Measurements from ENCODE around the gene INPP5A. TPM values are rescaled to one million over a fixed set of nuclear protein-coding genes. Genes with fewer than 3 reads are reported as not detected.
A peak's percentile ranks its signal among the peaks of the same experiment; 100 is the strongest.

Gene INPP5A
- total and polyA plus RNA-seq, 2 of the 13 experiments (the other 11 are each of a cell fraction or from before 2014, with no cell fraction given): 17.5 to 37.9 TPM

DNA sequence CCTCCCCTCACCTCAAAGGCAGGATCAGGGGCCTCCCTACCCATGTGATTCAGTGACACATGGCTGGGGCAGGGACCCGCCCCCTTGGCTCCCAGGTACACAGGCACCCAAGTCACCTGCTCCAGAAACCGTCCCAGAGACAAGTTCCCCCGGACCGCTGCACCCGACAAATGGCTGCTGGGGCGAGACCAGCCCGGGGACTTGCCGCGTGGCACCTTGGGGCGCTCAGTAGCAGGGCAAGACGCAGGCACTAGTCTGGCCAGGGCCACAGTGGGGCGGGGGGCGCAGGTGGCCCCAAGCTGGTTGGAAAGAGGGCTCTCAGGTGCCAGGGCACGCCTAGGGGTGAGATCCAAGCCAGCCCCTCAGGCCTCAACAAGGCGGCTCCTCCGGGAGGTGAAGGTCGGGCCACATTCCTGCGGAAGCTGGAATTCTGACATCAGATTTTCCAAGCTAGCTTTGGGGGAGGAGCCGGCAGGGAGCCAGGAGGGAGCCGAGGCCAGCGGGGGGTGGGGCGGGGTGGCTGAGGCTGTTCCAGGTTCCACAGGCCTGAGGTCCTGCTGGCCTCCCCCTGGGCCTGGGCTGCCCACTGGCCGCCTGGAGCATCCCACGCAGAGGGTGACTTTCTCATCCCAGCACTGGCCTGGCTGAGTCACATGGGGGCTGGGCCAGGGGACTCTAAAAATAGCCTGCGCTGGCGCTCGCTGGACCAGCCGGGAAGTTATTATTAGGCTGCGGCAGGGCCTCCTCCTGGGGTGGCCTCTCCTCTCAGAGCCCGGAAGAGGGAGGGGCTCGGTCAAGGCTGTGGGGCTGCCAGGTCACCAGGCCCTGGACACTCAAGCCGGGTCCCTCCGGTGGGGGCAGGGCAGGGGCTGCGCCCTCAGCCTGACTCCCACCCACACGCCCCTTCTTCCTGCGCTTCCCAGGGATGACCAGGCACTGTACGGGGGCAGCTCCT lies 20.5 kb upstream of the INPP5A start (continued):
- TF ChIP-seq, protein P1, sequence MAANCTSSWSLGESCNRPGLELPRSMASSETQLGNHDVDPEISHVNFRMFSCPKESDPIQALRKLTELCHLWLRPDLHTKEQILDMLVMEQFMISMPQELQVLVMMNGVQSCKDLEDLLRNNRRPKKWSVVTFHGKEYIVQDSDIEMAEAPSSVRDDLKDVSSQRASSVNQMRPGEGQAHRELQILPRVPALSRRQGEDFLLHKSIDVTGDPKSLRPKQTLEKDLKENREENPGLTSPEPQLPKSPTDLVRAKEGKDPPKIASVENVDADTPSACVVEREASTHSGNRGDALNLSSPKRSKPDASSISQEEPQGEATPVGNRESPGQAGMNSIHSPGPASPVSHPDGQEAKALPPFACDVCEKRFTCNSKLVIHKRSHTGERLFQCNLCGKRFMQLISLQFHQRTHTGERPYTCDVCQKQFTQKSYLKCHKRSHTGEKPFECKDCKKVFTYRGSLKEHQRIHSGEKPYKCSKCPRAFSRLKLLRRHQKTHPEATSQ (CRISPR knock-in tag; IDR thresholded peaks at IDR 0.05; ENCODE audit: borderline replicate concordance): no peak
- TF ChIP-seq ZNF34 (CRISPR knock-in tag; IDR thresholded peaks at IDR 0.05; ENCODE audit: borderline replicate concordance) (no peak), GATAD1 (CRISPR knock-in tag; IDR thresholded peaks at IDR 0.05) (peak; percentile 39), FOXK1 (CRISPR knock-in tag; IDR thresholded peaks at IDR 0.05; ENCODE audit: borderline replicate concordance, low read depth) (no peak), ZNF430 (CRISPR knock-in tag; IDR thresholded peaks at IDR 0.05) (no peak), ZNF460 (CRISPR knock-in tag; IDR thresholded peaks at IDR 0.05; ENCODE audit: borderline replicate concordance) (no peak), RBAK (CRISPR knock-in tag; IDR thresholded peaks at IDR 0.05) (no peak), SMC3 (IDR thresholded peaks at IDR 0.05; ENCODE audit: low read length) (no peak), NFE2L2 (IDR thresholded peaks at IDR 0.05; ENCODE audit: low read length) (no peak), RARG (CRISPR knock-in tag; IDR thresholded peaks at IDR 0.05; ENCODE audit: low read depth) (no peak), KAT7 (CRISPR knock-in tag; IDR thresholded peaks at IDR 0.05; ENCODE audit: borderline replicate concordance) (no peak; the same call in 1 of the 2 replicates), NFYB (CRISPR knock-in tag; IDR thresholded peaks at IDR 0.05) (no peak), ZNF224 (CRISPR knock-in tag; IDR thresholded peaks at IDR 0.05) (no peak), POLR2A (IDR thresholded peaks at IDR 0.05; ENCODE audit: insufficient read depth in 1 of 2, low read depth in 2 of 2, low read length in 2 of 2) (peak in 1 of 2 experiments; percentile 55; a peak in 2 of 4 replicates), NCOA5 (CRISPR knock-in tag; IDR thresholded peaks at IDR 0.05) (no peak), ZBTB7A (CRISPR knock-in tag; IDR thresholded peaks at IDR 0.05) (peak; percentile 42), HHEX (CRISPR knock-in tag; IDR thresholded peaks at IDR 0.05) (no peak), SOX13 (IDR thresholded peaks at IDR 0.05) (no peak), SOX13 (CRISPR knock-in tag; conservative IDR thresholded peaks at IDR 0.05 in 1 of 2, IDR thresholded peaks at IDR 0.05 in 1 of 2) (peak in 1 of 2 experiments; percentile 49; a peak in 2 of 4 replicates), PHB2 (IDR thresholded peaks at IDR 0.05; ENCODE audit: partially characterized antibody) (no peak), PHF5A (CRISPR knock-in tag; IDR thresholded peaks at IDR 0.05; ENCODE audit: low read depth, unreplicated experiment) (no peak), HOXA5 (CRISPR knock-in tag; IDR thresholded peaks at IDR 0.05) (no peak), ZNF839 (CRISPR knock-in tag; IDR thresholded peaks at IDR 0.05; ENCODE audit: borderline replicate concordance) (no peak)
- TF ChIP-seq, protein P2, sequence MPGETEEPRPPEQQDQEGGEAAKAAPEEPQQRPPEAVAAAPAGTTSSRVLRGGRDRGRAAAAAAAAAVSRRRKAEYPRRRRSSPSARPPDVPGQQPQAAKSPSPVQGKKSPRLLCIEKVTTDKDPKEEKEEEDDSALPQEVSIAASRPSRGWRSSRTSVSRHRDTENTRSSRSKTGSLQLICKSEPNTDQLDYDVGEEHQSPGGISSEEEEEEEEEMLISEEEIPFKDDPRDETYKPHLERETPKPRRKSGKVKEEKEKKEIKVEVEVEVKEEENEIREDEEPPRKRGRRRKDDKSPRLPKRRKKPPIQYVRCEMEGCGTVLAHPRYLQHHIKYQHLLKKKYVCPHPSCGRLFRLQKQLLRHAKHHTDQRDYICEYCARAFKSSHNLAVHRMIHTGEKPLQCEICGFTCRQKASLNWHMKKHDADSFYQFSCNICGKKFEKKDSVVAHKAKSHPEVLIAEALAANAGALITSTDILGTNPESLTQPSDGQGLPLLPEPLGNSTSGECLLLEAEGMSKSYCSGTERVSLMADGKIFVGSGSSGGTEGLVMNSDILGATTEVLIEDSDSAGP (CRISPR knock-in tag; IDR thresholded peaks at IDR 0.05; ENCODE audit: borderline replicate concordance): peak; percentile 74; the same call in 1 of the 2 replicates
- TF ChIP-seq, protein P3, sequence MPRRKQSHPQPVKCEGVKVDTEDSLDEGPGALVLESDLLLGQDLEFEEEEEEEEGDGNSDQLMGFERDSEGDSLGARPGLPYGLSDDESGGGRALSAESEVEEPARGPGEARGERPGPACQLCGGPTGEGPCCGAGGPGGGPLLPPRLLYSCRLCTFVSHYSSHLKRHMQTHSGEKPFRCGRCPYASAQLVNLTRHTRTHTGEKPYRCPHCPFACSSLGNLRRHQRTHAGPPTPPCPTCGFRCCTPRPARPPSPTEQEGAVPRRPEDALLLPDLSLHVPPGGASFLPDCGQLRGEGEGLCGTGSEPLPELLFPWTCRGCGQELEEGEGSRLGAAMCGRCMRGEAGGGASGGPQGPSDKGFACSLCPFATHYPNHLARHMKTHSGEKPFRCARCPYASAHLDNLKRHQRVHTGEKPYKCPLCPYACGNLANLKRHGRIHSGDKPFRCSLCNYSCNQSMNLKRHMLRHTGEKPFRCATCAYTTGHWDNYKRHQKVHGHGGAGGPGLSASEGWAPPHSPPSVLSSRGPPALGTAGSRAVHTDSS (CRISPR knock-in tag; conservative IDR thresholded peaks at IDR 0.05): no peak
- TF ChIP-seq, protein P4, sequence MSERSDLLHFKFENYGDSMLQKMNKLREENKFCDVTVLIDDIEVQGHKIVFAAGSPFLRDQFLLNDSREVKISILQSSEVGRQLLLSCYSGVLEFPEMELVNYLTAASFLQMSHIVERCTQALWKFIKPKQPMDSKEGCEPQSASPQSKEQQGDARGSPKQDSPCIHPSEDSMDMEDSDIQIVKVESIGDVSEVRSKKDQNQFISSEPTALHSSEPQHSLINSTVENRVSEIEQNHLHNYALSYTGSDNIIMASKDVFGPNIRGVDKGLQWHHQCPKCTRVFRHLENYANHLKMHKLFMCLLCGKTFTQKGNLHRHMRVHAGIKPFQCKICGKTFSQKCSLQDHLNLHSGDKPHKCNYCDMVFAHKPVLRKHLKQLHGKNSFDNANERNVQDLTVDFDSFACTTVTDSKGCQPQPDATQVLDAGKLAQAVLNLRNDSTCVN (CRISPR knock-in tag; IDR thresholded peaks at IDR 0.05; ENCODE audit: borderline replicate concordance): no peak

All from HepG2 (cell line).